Measurements from ENCODE around the gene FHDC1. TPM values are rescaled to one million over a fixed set of nuclear protein-coding genes. Genes with fewer than 3 reads are reported as not detected.

FHDC1 gene
- polyA plus RNA-seq, 3 donors: 0.21 TPM; not detected in 2

DNA sequence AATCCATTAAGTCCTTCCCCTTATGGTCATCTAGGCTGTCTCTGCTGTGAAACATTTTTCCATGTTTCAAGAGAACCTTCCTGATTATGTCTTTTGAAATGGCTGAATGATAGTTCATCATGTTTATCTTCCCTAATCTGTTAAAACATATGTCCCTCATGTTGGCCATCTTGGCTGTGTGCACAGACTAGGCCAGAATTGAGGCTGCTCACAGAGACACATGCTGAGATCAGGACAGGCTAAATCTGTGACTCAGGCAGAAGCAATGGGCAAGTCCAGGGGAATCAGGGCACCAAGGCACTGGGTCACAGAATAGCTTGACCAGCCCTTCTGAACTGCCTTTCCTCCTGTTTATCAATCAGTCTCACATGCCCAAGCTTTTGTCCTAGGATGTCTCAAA, 78.3 kb downstream of the FHDC1 start:
- Histone ChIP-seq H3K36me3 (replicated peaks in 1 of 2; ENCODE audit: control insufficient read depth in 1 of 2, insufficient read depth in 2 of 2, low read length in 2 of 2) (no peaks in the 10 kb centered on the region), H2AFZ (ENCODE audit: insufficient read depth, low read depth, low read length, poor library complexity, severe bottlenecking) (no peak overlapping the region), H3K27ac (ENCODE audit: low read depth in 1 of 2, low read length in 2 of 2) (no peak overlapping the region), H3K4me1 (ENCODE audit: control insufficient read depth in 1 of 2, insufficient read depth in 2 of 2, low read length in 2 of 2) (no peaks in the 10 kb centered on the region), H3K79me2 (ENCODE audit: insufficient read depth, low read length) (no peaks in the 10 kb centered on the region), H3K9ac (ENCODE audit: insufficient read depth, low read length, poor library complexity, severe bottlenecking) (no peak overlapping the region), H3K27me3 (ENCODE audit: control insufficient read depth in 2 of 2, insufficient read depth in 2 of 2, low read length in 2 of 2) (no peaks in the 10 kb centered on the region), H3K4me3 (replicated peaks in 1 of 3; ENCODE audit: low read depth in 2 of 3, low read length in 3 of 3) (no peak overlapping the region), H3K9me3 (replicated peaks in 1 of 2; ENCODE audit: control insufficient read depth in 1 of 2, insufficient read depth in 1 of 2, low read length in 2 of 2) (peaks cover 12 to 15% of the 10 kb centered on the region in 2 donors), H3K4me2 (replicated peaks; ENCODE audit: extremely low read depth, low read length, poor library complexity, severe bottlenecking) (no peak overlapping the region), H4K20me1 (ENCODE audit: insufficient read depth, low read length) (no peaks in the 10 kb centered on the region)
- Mint-ChIP-seq H3K9me3 (peaks cover 12 to 23% (median 14%) of the 10 kb centered on the region in 7 donors), H3K27ac (no peak overlapping the region), H3K4me3 (no peak overlapping the region), H3K4me1 (peaks cover 7% of the 10 kb centered on the region), H3K27me3 (ENCODE audit: low read depth in 3 of 3) (peaks cover 0 to 5% (median 0%) of the 10 kb centered on the region in 3 donors), H3K36me3 (peaks cover 4 to 5% of the 10 kb centered on the region in 2 donors)
- intact Hi-C loops (cut with micrococcal nuclease): no loop called here
- no peak for TF ChIP-seq CTCF (IDR thresholded peaks at IDR 0.05)
- DNase-seq: no peak

- Histone ChIP-seq H3K9ac (ENCODE audit: insufficient read depth, low read length, poor library complexity, severe bottlenecking) (no peak overlapping the region), H3K79me2 (ENCODE audit: insufficient read depth, low read length) (no peaks in the 10 kb centered on the region), H3K27ac (ENCODE audit: low read depth in 1 of 2, low read length in 2 of 2) (no peak overlapping the region), H3K4me2 (replicated peaks; ENCODE audit: extremely low read depth, low read length, poor library complexity, severe bottlenecking) (no peak overlapping the region), H2AFZ (ENCODE audit: insufficient read depth, low read depth, low read length, poor library complexity, severe bottlenecking) (no peak overlapping the region), H3K27me3 (ENCODE audit: control insufficient read depth in 2 of 2, insufficient read depth in 2 of 2, low read length in 2 of 2) (no peaks in the 10 kb centered on the region), H3K4me3 (replicated peaks in 1 of 3; ENCODE audit: low read depth in 2 of 3, low read length in 3 of 3) (no peak overlapping the region), H3K4me1 (ENCODE audit: control insufficient read depth in 1 of 2, insufficient read depth in 2 of 2, low read length in 2 of 2) (no peaks in the 10 kb centered on the region), H4K20me1 (ENCODE audit: insufficient read depth, low read length) (no peaks in the 10 kb centered on the region), H3K36me3 (replicated peaks in 1 of 2; ENCODE audit: control insufficient read depth in 1 of 2, insufficient read depth in 2 of 2, low read length in 2 of 2) (no peaks in the 10 kb centered on the region), H3K9me3 (replicated peaks in 1 of 2; ENCODE audit: control insufficient read depth in 1 of 2, insufficient read depth in 1 of 2, low read length in 2 of 2) (no peaks in the 10 kb centered on the region)
- Mint-ChIP-seq H3K27me3 (ENCODE audit: low read depth in 3 of 3) (peaks cover 0 to 5% (median 3%) of the 10 kb centered on the region in 3 donors), H3K27ac (no peak overlapping the region), H3K9me3 (peaks cover 0 to 7% (median 3%) of the 10 kb centered on the region in 7 donors), H3K36me3 (no peaks in the 10 kb centered on the region), H3K4me3 (no peak overlapping the region), H3K4me1 (no peaks in the 10 kb centered on the region)
- intact Hi-C loops (cut with micrococcal nuclease): no loop called here
- no peak for TF ChIP-seq CTCF (IDR thresholded peaks at IDR 0.05)
- WGBS (ENCODE audit: insufficient coverage): 100% methylated on average over 2 of the region's 4 CpGs
- DNase-seq: no peak
Observed at GRCh38 chr4:153016592-153016991, 80.5 kb downstream of the FHDC1 start.
